B cell (primary cell): ENCODE data around the gene CLIP2. TPM values are rescaled to one million over a fixed set of nuclear protein-coding genes. Genes with fewer than 3 reads are reported as not detected.
A peak's percentile ranks its signal among the peaks of the same experiment; 100 is the strongest.
"Not testable (repeated sequence)": the region's sequence is repeated elsewhere in the genome, so short reads cannot be mapped to it uniquely, and the experiment has no call there.

Source experiments
- ATAC-seq: fragments of 200-7000 bp; cut with Tn5 transposase; one replicate; pipeline ENCODE4 v1.10.0; 2021; ENCODE audit warnings: low read depth, mild to moderate bottlenecking, moderate number of reproducible peaks, moderate library complexity
- CTCF ChIA-PET: fragments of 350-600 bp; sonication (Branson Sonifier 250); formaldehyde crosslinking; loops from one replicate; lab custom pipeline; 2021; ENCODE audit warnings: antibody characterized with exemption, inconsistent platforms; lab: Charles Lee
- POLR2A ChIA-PET: fragments of 350-600 bp; sonication (Branson Sonifier 250); formaldehyde crosslinking; loops from one replicate; lab custom pipeline; 2021; ENCODE audit warnings: antibody characterized with exemption; lab: Charles Lee
- DNase-seq: peaks from one replicate; pipeline ENCODE4 v3.0.0; 2013
- H2AFZ ChIP-seq: 2 replicates; pipeline ENCODE4 v1.6.1; 2012; ENCODE audit warnings: mild to moderate bottlenecking, low read depth, low read length; ENCODE audit not compliant: insufficient read depth, poor library complexity, severe bottlenecking
- H3K27ac ChIP-seq, 2 donors: 1 replicate in 1 of 2; 2 replicates in 1 of 2; pipeline ENCODE4 v1.5.1; 2012 to 2013; ENCODE audit warnings: low read length in 2 of 2, mild to moderate bottlenecking in 2 of 2, moderate library complexity in 1 of 2
- H3K27me3 ChIP-seq, 4 experiments: fragments of 200-600 bp in 1 of 4; sonication (generic) in 1 of 4; replicated peaks in 1 of 4; 1 replicate in 2 of 4; 2 replicates in 2 of 4; pipeline versions ENCODE4 v1.6.1 to v1.7.0; 2013 to 2016; ENCODE audit warnings: low read length in 3 of 4, mild to moderate bottlenecking in 2 of 4, mixed read lengths in 1 of 4, moderate library complexity in 1 of 4; ENCODE audit not compliant: insufficient read depth in 4 of 4, control insufficient read depth in 3 of 4; ENCODE audit errors: control extremely low read depth in 1 of 4
- H3K36me3 ChIP-seq, 2 experiments: replicated peaks in 1 of 2; 1 replicate in 1 of 2; 2 replicates in 1 of 2; pipeline versions ENCODE4 v1.6.1 to v1.7.1; 2013; ENCODE audit warnings: low read length in 1 of 2; ENCODE audit not compliant: insufficient read depth in 2 of 2, control insufficient read depth in 1 of 2; ENCODE audit errors: control extremely low read depth in 1 of 2, extremely low read depth in 1 of 2
- H3K4me1 ChIP-seq, 2 donors: fragments of 200-600 bp in 1 of 2; sonication (generic) in 1 of 2; 1 replicate in 1 of 2; 2 replicates in 1 of 2; pipeline versions ENCODE4 v1.5.1 to v1.6.1; 2013 to 2017; ENCODE audit warnings: low read length in 2 of 2; ENCODE audit not compliant: control insufficient read depth in 2 of 2, insufficient read depth in 2 of 2
- H3K4me2 ChIP-seq: replicated peaks from 2 replicates; pipeline ENCODE3; 2012; ENCODE audit warnings: mild to moderate bottlenecking, low read depth, low read length; ENCODE audit not compliant: poor library complexity, severe bottlenecking
- H3K4me3 ChIP-seq, 5 experiments: fragments of 200-600 bp in 1 of 5; sonication (generic) in 1 of 5; 1 replicate in 3 of 5; 2 replicates in 2 of 5; pipeline versions ENCODE4 v1.5.1 to v1.7.0; 2011 to 2016; ENCODE audit warnings: low read length in 4 of 5, mild to moderate bottlenecking in 4 of 5, low read depth in 2 of 5, control low read depth in 1 of 5, moderate library complexity in 1 of 5; ENCODE audit not compliant: insufficient read depth in 1 of 5; ENCODE audit errors: control extremely low read depth in 1 of 5, extremely low read depth in 1 of 5
- H3K79me2 ChIP-seq: fragments of 200-600 bp; sonication (generic); one replicate; pipeline ENCODE4 v1.6.0; 2016; ENCODE audit warnings: low read length; ENCODE audit not compliant: control insufficient read depth, insufficient read depth
- H3K9ac ChIP-seq: fragments of 200-600 bp; sonication (generic); 2 replicates; pipeline ENCODE4 v1.6.1; 2017; ENCODE audit warnings: mild to moderate bottlenecking, low read length, moderate library complexity
- H3K9me3 ChIP-seq, 3 donors: one replicate each; pipeline versions ENCODE4 v1.6.1 to v1.7.1; 2013; ENCODE audit warnings: low read length in 2 of 3; ENCODE audit not compliant: control insufficient read depth in 2 of 3, insufficient read depth in 1 of 3; ENCODE audit errors: control extremely low read depth in 1 of 3
- H4K20me1 ChIP-seq: 2 replicates; pipeline ENCODE4 v1.6.0; 2012; ENCODE audit warnings: mild to moderate bottlenecking, low read length; ENCODE audit not compliant: insufficient read depth, control insufficient read depth, poor library complexity, severe bottlenecking
- H3K27ac Mint-ChIP-seq: one replicate; pipeline ENCODE4 v1.8.0; 2021; ENCODE audit warnings: mixed read lengths
- H3K27me3 Mint-ChIP-seq: one replicate; pipeline ENCODE4 v1.8.0; 2021; ENCODE audit warnings: mixed read lengths
- H3K4me1 Mint-ChIP-seq: one replicate; pipeline ENCODE4 v1.8.0; 2021; ENCODE audit warnings: mixed read lengths
- H3K4me3 Mint-ChIP-seq: one replicate; pipeline ENCODE4 v1.8.0; 2021; ENCODE audit warnings: mixed read lengths
- H3K9me3 Mint-ChIP-seq: one replicate; pipeline ENCODE4 v1.8.0; 2022; ENCODE audit warnings: mixed read lengths; ENCODE audit not compliant: insufficient read depth
- CTCF ChIP-seq: fragments of 200-600 bp; IDR thresholded peaks from one replicate; pipeline ENCODE4 v1.8.0; 2022; ENCODE audit warnings: antibody characterized with exemption, mild to moderate bottlenecking
- EZH2 ChIP-seq: IDR thresholded peaks from 2 replicates; pipeline ENCODE4 v1.6.1; 2012; ENCODE audit warnings: borderline replicate concordance, low read depth, mild to moderate bottlenecking, moderate library complexity, low read length; ENCODE audit not compliant: insufficient read depth, poor library complexity, severe bottlenecking
- WGBS: methylation state at CpG from one replicate; pipeline ENCODE4 v1.1.5; 2013; ENCODE audit warnings: missing lambda C conversion rate; ENCODE audit not compliant: insufficient coverage; 5-methylcytosine and 5-hydroxymethylcytosine counted together
- intact Hi-C: fragments of 100-400 bp; cut with micrococcal nuclease; formaldehyde crosslinking; loops from one replicate; pipeline ENCODE4 v1.10.0; 2022
- polyA plus RNA-seq: library from polyadenylated mRNA; depleted of rRNA; stranded (reverse); fragments of >200 nt; gene quantifications from 2 replicates; pipeline ENCODE4 v1.2.3, GENCODE V29; 2012
- total RNA-seq, 2 donors: library from RNA; stranded (reverse); fragments of 120-200 nt in 1 of 2; gene quantifications; 1 replicate in 1 of 2; 2 replicates in 1 of 2; pipeline versions ENCODE4 v1.2.3 to v1.2.4, GENCODE V29; 2013 to 2022

CLIP2 gene
- total and polyA plus RNA-seq, 2 donors (not counting 1 experiment from before 2014, with no cell fraction given), result 5.7 to 47.9 TPM

DNA sequence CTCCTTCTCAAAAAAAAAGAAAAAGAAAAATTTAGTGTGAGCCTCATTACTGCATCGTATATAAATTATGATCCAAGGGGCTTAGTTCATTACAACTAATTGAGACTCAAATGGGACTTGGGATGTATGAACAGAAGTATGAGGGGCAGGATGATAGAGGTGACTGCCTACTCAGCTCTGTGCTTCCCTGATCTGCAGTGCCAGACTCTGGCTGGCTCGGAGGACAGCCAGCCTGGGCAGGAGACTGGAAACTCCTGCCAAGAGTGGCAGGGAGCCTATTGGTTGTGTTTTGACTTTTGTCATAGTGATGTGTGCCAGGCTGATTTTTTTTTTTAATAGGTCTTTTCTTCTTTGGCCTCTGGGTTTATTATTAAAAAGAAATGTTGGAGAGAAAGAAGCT, 90.7 kb downstream of the CLIP2 start:
- H3K36me3 ChIP-seq, result peaks cover 0 to 6% of the 10 kb centered on the region in 2 experiments
- H3K4me2 ChIP-seq, result no peak overlapping the region
- POLR2A ChIA-PET, result no interaction called here
- Mint-ChIP-seq H3K4me1 (no peaks in the 10 kb centered on the region), H3K9me3 (no peaks in the 10 kb centered on the region), H3K4me3 (no peak overlapping the region), H3K27me3 (no peaks in the 10 kb centered on the region), H3K27ac (peak overlapping the region; percentile 37)
- DNase-seq, result no peak
- ATAC-seq, result no peak
- intact Hi-C loops, result no loop called here
- H3K27me3 ChIP-seq, result no peaks in the 10 kb centered on the region
- H3K4me1 ChIP-seq, result no peaks in the 10 kb centered on the region
- no peaks in the 10 kb centered on the region for H4K20me1 ChIP-seq
- H3K27ac ChIP-seq, result no peak overlapping the region
- peaks cover 0 to 3% (median 0%) of the 10 kb centered on the region in 3 donors for H3K9me3 ChIP-seq
- 100% methylated on average over 1 of the region's 2 CpGs for WGBS
- H3K4me3 ChIP-seq, result no peak overlapping the region
- no peaks in the 10 kb centered on the region for H3K79me2 ChIP-seq
- CTCF ChIA-PET, result interaction anchor here (2.1 kb wide), 1 partner anchor 173 kb away, joined by 9 read pairs; no protein-coding TSS in a partner anchor
- no peak overlapping the region for H2AFZ ChIP-seq
- H3K9ac ChIP-seq, result no peak overlapping the region
- TF ChIP-seq CTCF, result no peak
- TF ChIP-seq EZH2, result no peak

DNA sequence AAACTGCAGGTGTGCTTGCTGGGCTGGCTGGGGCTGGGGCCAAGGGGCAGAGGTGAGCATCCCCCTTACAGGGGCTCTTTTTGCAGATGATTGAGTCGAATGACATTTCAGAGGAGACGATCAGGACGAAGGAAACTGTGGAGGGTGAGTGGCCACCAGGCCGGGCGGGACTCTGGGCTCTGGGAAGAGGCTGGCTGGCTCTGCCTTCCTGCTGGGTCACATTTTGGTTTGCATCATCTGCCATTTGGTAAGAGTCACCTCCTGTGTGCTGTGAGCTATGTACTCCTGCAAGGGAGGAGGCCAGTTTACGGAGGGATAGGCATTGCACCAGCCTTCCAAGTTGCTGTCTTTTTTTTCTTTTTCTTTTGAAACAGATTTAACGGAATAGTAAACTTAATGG, 91.5 kb downstream of the CLIP2 start:
- Mint-ChIP-seq H3K9me3 (no peaks in the 10 kb centered on the region), H3K27me3 (no peaks in the 10 kb centered on the region), H3K27ac (no peak overlapping the region), H3K4me1 (no peaks in the 10 kb centered on the region), H3K4me3 (no peak overlapping the region)
- H3K4me3 ChIP-seq, result no peak overlapping the region
- no peaks in the 10 kb centered on the region for H3K4me1 ChIP-seq
- peaks cover 0 to 3% (median 0%) of the 10 kb centered on the region in 3 donors for H3K9me3 ChIP-seq
- no peak overlapping the region for H3K27ac ChIP-seq
- no peak for TF ChIP-seq CTCF
- no peak for TF ChIP-seq EZH2
- WGBS, result 97% methylated on average over 5 of the region's 7 CpGs
- ATAC-seq (no peak), DNase-seq (no peak)
- peaks cover 0 to 6% of the 10 kb centered on the region in 2 experiments for H3K36me3 ChIP-seq
- intact Hi-C loops, result no loop called here
- H3K79me2 ChIP-seq, result no peaks in the 10 kb centered on the region
- no peaks in the 10 kb centered on the region for H4K20me1 ChIP-seq
- ChIA-PET POLR2A (no interaction called here), CTCF (interaction anchor here (2.1 kb wide), 1 partner anchor 174 kb away, joined by 9 read pairs; no protein-coding TSS in a partner anchor)
- no peak overlapping the region for H3K9ac ChIP-seq
- no peaks in the 10 kb centered on the region for H3K27me3 ChIP-seq
- H3K4me2 ChIP-seq, result no peak overlapping the region
- H2AFZ ChIP-seq, result no peak overlapping the region

GRCh38 chr7:74384086-74384485, 94.9 kb downstream of the CLIP2 start:
- CTCF ChIA-PET, H3K27ac Mint-ChIP-seq, H3K27me3 ChIP-seq, H3K4me3 Mint-ChIP-seq, ATAC-seq, H3K27ac ChIP-seq, H3K4me2 ChIP-seq, H3K4me1 ChIP-seq, DNase-seq, H3K9me3 Mint-ChIP-seq, H3K9me3 ChIP-seq, H4K20me1 ChIP-seq, H2AFZ ChIP-seq, H3K4me3 ChIP-seq, H3K4me1 Mint-ChIP-seq, intact Hi-C loops, H3K9ac ChIP-seq, H3K79me2 ChIP-seq, H3K36me3 ChIP-seq, H3K27me3 Mint-ChIP-seq: not testable (repeated sequence)
- whole genome bisulfite sequencing, result no CpG with 5 or more reads among the region's 4 CpGs
- POLR2A ChIA-PET, result interaction anchor here (0.6 kb wide), 1 partner anchor 784 kb away, joined by 3 read pairs; no protein-coding TSS in a partner anchor
